ENCODE data around the gene H2BK1.

Gene H2BK1

GRCh38 chr7:151226560-151226874 is 16.2 kb upstream of the H2BK1 start:
- TF ChIP-seq POLR2A (IDR thresholded peaks at IDR 0.05; ENCODE audit: extremely low read depth, insufficient read length), result no peak
- TF ChIP-seq MYC (IDR thresholded peaks at IDR 0.05; ENCODE audit: low read depth, low read length), result no peak
- no peak; the same call in 1 of the 2 replicates for TF ChIP-seq MAX (IDR thresholded peaks at IDR 0.05; ENCODE audit: low read depth, low read length)
- TF ChIP-seq, protein P1, sequence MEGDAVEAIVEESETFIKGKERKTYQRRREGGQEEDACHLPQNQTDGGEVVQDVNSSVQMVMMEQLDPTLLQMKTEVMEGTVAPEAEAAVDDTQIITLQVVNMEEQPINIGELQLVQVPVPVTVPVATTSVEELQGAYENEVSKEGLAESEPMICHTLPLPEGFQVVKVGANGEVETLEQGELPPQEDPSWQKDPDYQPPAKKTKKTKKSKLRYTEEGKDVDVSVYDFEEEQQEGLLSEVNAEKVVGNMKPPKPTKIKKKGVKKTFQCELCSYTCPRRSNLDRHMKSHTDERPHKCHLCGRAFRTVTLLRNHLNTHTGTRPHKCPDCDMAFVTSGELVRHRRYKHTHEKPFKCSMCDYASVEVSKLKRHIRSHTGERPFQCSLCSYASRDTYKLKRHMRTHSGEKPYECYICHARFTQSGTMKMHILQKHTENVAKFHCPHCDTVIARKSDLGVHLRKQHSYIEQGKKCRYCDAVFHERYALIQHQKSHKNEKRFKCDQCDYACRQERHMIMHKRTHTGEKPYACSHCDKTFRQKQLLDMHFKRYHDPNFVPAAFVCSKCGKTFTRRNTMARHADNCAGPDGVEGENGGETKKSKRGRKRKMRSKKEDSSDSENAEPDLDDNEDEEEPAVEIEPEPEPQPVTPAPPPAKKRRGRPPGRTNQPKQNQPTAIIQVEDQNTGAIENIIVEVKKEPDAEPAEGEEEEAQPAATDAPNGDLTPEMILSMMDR (IDR thresholded peaks at IDR 0.05; ENCODE audit: low read depth, low read length), result no peak
- H3K4me3 ChIP-seq (ENCODE audit: low read depth, low read length), result peak overlapping the region; percentile 93
- DNase-seq (ENCODE audit: low read depth), result no peak

DNA sequence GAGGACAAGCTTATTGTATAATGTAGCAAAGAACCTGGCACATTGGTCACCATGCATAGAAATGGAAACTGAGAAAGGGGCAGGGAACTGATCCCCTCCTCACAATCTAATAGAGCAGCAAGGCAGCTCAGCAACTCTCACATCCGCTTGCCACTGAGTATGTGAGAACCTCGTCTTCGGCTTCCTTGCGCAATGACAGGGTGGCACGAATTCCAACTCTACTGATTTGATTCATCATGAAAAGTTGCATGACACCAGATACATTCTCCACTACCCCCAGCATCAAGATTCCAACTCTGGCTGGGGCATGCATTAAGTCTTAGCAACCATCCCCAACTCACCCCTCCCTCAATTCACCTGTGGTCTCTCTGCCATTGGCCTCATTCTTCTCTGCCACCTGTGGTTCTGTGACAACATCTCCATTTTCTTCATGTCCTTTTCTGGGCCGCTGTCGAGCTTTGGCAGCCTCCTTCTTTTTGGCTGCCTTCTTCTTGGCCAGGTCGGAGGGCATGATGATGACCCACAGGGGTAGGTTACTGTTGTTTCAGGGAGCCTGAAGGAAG is 15.7 kb upstream of the H2BK1 start:
- peak; percentile 61 for DNase-seq (ENCODE audit: low read depth)
- H3K4me3 ChIP-seq (ENCODE audit: low read depth, low read length), result peak overlapping the region; percentile 93
- no peak for TF ChIP-seq MAX (IDR thresholded peaks at IDR 0.05; ENCODE audit: low read depth, low read length)
- no peak for TF ChIP-seq POLR2A (IDR thresholded peaks at IDR 0.05; ENCODE audit: extremely low read depth, insufficient read length)
- TF ChIP-seq, protein P1 (IDR thresholded peaks at IDR 0.05; ENCODE audit: low read depth, low read length), result no peak
- no peak for TF ChIP-seq MYC (IDR thresholded peaks at IDR 0.05; ENCODE audit: low read depth, low read length)

DNA sequence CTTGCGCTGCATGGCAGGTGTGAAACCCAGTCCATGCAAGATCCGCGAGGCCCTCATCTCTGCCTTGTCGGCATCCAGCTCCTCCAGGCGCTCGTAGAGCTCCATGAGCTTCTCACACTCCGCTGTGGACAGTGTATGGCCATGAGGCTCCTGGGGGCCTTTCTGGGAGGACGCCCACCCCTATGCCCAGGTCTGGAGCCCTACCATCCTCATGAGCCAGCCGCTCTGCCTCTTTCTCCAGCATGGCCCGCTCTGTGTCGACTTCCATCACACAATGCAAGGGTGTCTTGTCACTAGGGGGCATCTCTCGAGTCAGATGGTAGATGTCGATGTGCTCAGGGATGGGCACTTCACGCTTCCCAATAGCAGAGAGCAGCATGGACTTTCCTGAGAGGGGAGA is 13.4 kb upstream of the H2BK1 start:
- DNase-seq (ENCODE audit: low read depth), result no peak
- TF ChIP-seq MYC (IDR thresholded peaks at IDR 0.05; ENCODE audit: low read depth, low read length), result no peak
- TF ChIP-seq POLR2A (IDR thresholded peaks at IDR 0.05; ENCODE audit: extremely low read depth, insufficient read length), result no peak
- TF ChIP-seq, protein P1 (IDR thresholded peaks at IDR 0.05; ENCODE audit: low read depth, low read length), result no peak
- TF ChIP-seq MAX (IDR thresholded peaks at IDR 0.05; ENCODE audit: low read depth, low read length), result no peak
- no peak overlapping the region for H3K4me3 ChIP-seq (ENCODE audit: low read depth, low read length)

GRCh38 chr7:151218170-151218569 is 7.9 kb upstream of the H2BK1 start:
- H3K4me3 ChIP-seq (ENCODE audit: low read depth, low read length), result no peak overlapping the region
- TF ChIP-seq MAX (IDR thresholded peaks at IDR 0.05; ENCODE audit: low read depth, low read length) (no peak), POLR2A (IDR thresholded peaks at IDR 0.05; ENCODE audit: extremely low read depth, insufficient read length) (no peak), MYC (IDR thresholded peaks at IDR 0.05; ENCODE audit: low read depth, low read length) (no peak)
- TF ChIP-seq, protein P1 (IDR thresholded peaks at IDR 0.05; ENCODE audit: low read depth, low read length), result no peak
- DNase-seq (ENCODE audit: low read depth), result no peak

DNA sequence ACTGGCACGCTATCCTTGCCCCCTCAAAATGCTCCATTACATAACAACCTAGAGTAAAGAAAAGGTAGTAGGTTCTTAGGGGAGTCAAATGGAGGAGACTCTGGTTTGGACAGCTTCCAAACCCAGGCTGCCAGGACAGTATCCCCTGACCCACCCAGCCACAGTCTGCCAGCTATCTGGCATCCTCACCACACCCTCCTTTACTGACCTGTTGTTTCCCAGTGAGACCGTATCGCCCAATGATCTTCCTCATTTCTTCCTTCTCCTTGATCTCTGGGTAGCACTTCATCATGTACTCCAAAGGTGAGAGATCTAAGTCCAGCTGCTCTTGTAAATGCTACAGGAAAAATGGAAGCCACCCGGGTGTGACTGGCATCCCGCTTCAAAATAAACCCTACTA is 5.1 kb upstream of the H2BK1 start:
- TF ChIP-seq MYC (IDR thresholded peaks at IDR 0.05; ENCODE audit: low read depth, low read length) (no peak), POLR2A (IDR thresholded peaks at IDR 0.05; ENCODE audit: extremely low read depth, insufficient read length) (no peak), MAX (IDR thresholded peaks at IDR 0.05; ENCODE audit: low read depth, low read length) (no peak)
- TF ChIP-seq, protein P1 (IDR thresholded peaks at IDR 0.05; ENCODE audit: low read depth, low read length), result no peak
- H3K4me3 ChIP-seq (ENCODE audit: low read depth, low read length), result no peak overlapping the region
- DNase-seq (ENCODE audit: low read depth), result no peak
